Hematopoietic multipotent progenitor cell treated with erythropoietin and hydrocortisone succinate and interleukin-3 and kit ligand, for 8 days (in vitro differentiated cells): ENCODE results near the gene SNX1.
"Not testable (repeated sequence)": the region's sequence is repeated elsewhere in the genome, so short reads cannot be mapped to it uniquely, and the experiment has no call there.

Experiments used
- DNase-seq: peaks from one replicate; pipeline ENCODE4 v3.0.0-alpha.2; 2015

Gene SNX1

DNA sequence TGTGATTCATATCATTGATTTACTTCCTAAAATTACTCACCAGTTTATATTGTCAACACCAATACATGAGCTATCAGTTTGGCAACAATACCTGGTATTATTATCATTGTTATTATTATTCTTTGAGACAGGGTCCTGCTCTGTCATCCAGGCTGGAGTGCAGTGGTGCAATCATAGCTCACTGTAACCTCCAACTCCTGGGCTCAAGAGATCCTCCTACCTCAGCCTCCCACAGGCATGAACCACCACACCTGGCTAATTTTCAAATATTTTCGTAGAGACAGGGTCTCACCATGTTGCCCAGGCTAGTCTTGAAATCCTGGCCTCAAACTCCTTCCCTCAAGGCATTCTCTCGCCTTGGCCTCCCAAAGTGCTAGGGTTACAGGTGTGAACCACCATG is 22.3 kb upstream of the SNX1 start:
- not testable (repeated sequence) for DNase-seq

DNA sequence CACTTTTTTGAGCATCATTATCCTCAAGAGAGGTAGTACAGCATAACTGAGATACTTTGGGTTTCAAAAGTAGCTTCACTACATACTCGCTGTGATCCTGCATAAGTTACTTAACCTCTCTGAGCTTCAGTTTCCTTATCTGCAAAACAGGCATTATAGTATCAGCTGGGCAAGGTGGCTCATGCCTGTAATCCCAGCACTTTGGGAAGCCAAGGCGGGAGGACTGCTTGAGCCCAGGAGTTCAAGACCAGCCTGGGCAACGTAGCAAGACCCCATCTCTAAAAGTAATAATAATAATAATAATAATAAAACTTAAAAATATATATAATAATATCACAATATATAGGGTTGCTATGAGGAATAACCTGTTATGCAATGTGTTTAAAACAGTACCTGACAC is 13.0 kb upstream of the SNX1 start:
- DNase-seq = no peak

DNA sequence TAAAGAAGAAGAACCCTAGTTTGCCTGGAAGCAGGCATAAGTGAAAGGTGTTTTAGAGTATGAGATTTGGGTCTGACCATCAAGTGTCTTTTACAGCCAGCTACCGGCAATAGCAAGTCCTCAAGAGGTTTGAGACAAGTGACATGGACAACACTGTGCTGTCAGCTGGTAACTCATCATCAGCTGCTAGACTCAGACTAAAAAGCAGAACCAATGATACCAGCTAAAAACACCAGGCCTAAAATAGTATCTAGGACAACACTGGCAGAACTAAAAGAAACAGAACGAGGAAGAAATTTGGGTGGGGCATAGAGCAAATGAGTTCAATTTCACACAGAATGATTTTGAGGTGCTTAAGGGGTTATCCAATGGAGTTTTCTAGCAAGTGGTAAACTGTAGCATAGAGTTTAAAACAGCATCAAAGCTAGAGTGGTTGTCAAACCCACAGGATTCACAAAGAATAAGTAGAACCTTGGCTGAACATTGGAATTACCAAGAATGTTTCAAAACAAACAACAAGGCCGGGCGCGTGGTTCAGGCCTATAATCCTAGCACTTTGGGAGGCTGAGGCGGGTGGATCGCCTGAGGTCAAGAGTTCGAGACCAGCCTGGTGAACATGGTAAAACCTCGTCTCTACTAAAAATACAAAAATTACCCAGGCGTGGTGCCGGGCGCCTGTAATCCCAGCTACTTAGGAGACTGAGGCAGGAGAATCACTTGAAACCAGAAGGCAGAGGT is 6.1 kb upstream of the SNX1 start:
- DNase-seq = no peak

DNA sequence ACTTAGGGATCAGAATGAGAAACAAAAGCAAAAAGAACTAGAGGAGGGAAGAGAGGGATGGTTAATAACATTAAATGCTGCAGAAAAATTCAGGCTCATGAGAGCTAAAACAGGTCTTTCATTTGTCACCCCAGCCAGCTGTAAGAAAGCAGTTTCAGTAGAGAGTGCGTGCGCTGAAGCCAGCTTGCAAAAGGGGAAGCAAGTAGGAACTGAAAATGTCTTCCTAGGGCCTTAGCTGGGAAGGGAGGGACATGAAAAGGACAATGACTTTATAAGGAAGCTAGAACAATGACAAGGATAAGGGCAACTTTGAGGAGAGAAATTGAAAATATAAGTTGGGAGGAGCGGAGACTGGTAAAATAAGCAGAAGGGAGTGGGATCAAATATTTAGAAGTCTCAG is 5.3 kb upstream of the SNX1 start:
- no peak for DNase-seq

DNA sequence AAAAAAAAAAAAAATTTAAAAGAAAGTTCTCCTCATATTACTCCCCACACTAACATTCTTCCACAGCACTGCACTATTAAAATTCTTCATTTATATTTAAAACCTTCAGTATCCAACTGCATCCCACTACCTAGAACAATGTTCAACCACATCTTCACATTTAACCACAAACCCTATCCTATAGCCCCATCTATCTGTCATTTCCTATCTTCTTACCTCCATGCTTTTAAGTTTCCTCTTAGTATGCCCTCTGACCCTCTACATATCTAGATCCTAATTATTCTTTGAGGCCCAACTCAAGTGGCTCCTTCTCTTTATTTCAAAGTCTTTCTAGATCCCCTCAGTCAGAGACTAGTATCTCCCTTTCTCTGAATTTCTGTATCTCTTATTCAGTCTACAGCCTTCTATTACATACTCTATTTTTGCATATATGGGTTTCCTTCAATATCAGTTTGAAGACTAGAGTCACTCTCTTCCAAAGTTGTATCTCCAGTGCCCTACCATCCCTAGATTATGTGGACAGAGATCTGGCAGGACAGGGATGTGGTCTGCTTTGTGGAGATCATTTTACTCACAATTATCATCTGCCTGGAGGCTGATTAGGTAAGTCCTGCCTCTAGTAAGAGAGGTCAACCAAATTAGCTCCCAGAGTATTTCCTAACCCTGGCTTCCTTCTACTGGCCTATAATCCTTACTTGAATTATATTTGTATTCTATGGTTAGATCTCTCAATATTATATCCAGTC is 3.5 kb upstream of the SNX1 start:
- DNase-seq = peak; percentile 45

DNA sequence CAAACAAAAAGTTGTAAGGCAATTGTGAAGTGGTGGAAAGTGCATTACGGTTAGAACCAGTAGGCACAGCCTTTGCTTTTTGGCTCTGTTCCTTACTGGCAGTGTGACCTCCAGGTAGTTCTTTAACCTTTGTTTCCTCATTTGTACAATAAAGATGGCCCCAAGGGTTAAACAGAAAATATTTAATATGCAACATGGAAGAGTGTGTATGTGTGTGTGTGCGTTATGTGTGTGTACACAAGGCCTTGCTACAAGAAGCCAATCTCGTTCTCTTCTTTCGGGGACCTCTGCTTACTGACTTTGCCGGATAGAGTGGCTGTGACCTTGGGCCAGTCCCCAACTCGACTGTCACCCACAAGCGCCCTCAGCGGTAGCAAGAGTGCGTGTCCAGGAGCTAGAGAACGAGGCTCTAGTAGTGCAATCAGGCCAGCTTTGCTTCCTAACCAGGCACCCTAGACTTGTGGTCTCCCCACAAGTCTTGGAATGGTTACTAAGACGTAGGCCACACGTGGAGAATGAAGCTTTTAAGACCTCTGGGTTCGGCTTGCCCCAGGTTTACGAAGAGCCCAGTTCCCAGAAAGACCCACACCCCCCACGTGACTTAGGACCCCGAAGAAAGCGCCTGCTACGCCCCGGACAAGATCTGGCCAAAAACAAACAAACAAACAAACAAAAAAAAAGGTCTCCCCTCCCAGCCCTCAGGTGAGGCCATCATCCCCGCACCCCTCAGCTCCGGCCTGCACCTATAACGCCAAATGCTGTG is 2.7 kb upstream of the SNX1 start:
- peak; percentile 80 for DNase-seq

DNA sequence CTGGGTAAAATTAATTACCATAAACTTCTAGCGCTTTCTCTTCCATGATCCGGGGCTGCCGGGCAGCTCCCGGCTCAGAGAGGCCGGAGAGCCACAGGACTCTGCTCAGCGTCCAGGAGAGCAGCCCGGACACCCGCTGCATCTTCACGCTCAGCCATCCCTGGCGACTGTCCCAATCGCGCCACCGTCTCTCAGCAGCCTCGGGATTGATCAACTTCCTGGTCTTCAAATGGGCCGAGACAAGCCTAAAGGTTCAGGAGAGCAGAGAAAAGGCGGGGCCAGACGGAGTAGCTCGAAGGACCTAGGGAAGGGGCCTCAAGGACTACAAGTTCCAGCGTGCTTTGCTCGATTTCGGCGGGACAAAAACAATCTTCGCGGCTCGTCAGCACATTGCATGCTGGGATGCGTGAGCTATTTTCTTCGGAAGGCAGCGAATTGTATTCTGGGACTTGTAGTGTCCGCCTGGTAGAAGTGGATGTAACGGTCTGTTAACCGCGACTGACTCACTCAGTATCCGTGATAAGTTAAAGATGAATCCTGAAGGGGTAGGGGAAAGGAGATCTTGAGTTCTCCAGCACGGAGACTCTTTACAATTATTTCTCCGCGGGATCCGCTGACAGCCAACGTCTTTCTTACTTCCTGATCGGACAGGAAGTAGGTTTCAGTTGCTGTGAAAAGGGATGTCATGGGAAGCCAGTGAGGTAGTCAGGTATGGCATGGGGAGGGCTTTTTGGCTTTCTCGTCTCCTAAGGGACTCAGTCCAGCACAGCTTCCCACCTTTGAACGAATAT is 2.0 kb upstream of the SNX1 start, which contains the start of gene CIAO2A:
Gene CIAO2A (minus strand): TSS at position 212 of the 791 bp plus-strand sequence. CDS start 70 bp downstream, at position 142.
- peak; percentile 100 for DNase-seq

DNA sequence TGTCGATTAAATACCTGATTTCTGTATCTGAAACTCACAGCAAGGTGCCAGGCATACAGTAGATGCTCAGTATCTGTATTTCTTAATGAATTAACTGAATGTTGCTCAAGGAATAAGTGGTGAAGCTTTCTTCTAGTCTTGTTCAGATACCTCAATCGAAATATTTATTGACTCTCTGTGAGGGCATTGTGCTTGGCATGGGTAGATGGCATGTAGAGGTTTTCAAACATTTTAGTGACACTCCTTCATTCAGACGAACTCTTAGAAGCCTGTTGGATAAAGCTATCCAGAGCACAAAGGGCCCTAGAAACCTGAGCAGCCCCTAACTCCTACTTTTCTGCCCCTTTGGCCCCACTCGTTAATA is 369 bp upstream of the SNX1 start:
- DNase-seq = no peak

DNA sequence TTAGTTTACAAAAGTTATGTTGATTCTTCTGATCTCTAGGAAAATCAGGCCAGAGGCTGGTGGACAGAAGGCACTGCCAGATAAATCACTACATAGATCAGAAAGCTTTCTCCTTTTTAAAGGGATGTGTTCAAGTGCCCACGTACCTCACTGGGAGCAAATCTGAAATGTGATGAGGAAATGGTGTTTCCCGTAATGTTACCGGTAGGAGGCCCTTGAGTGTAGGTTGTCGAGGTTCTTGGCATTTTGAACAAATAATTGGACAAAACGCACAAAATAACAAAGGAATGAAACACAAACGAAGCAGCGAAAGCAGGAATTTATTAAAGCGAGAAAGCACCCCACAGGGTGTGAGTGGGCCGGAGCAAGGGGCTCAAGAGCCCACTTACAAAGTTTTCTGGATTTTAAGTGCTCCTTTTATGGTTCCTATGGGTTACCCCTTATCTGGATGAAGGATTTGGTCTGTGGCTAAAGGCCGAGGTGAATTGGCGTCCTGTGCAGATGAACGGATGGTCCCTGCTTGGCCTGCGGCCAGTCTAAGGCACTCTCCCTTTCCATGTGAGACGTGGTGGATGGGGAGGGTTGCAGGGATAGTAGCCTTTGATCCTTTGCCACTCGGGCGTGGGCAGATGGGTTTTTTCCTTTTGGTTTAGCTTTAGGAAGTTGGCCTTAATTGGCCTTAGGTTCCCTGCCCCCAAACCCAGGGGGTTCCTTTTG is 1.0 kb downstream of the SNX1 start:
- peak; percentile 46 for DNase-seq

DNA sequence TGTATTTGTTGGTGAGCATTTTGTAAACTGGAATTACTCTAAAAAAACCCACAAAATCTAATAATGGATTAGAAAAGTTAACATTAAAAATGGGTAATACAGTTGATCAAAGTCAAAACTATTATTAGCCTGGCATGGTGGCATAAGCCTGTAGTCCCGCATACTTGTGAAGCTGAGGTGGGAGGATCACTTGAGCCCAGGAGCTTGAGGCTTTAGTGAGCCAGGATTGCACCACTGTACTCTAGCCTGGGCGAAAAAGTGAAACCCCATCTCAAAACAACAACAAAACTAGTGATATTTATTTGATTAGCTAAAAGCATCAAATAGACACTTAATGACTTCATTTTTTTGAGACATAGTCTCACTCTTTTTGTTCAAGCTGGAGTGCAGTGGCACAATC is 3.6 kb downstream of the SNX1 start:
- DNase-seq = no peak

DNA sequence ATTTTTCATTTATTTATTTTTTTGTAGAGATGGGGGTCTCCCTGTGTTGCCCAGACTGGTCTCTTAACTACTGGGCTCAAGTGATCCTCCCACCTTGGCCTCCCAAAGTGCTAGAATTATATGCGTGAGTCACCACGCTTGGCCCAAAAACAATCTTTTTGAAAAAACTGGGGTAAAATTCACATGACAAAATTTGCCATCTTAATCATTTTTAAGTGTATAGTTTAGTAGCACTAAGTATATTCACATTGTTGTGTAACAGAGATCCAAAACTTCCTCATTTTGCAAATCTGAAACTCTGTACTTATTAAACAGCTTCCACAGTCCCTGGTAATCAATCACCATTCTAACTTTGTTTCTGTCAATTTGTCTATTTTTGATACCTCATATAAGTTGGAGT is 5.2 kb downstream of the SNX1 start:
- DNase-seq = no peak

DNA sequence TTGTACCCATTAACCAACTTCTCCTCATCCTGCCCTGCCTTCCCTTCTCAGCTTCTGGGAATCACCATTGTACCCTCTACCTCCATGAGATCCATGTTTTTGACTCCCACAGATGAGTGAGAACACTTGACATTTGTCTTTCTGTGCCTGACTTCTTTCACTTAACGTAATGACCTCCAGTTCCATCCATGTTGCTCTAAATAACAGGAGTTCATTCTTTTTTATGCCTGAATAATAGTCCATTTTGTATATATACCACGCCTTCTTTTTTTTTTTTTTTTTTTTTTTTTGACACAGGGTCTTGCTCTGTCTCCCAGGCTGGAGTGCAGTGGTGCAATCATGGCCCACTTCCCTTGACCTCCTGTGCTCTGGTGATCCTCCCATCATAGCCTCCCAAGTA is 6.7 kb downstream of the SNX1 start:
- DNase-seq = no peak

DNA sequence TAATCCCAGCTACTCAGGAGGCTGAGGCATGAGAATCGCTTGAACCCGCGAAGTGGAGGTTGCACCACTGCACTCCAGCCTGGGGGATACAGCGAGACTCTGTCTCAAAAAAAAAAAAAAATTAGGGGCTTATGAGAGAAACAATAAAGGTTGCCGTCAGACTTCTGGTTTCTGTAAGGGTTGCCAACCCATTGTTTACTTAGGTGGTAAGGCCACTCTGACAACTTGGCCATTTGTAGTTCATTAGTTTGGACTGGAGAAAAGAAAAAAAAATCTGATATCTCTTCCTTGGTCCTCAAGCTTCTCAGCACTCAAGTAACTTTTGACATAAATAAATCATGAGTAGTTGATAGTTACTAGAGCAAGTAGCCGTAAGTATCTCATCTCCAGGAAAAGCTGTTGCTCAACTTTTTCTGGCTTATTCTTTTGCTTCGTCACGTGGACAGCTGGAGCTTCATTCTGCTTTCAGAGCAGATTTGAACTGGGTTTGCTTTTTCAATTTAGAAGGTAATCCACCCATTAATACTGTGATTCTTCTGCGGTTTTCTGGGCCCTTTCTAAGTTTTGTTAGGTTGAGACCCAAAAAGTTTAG is 9.4 kb downstream of the SNX1 start:
- DNase-seq = no peak

DNA sequence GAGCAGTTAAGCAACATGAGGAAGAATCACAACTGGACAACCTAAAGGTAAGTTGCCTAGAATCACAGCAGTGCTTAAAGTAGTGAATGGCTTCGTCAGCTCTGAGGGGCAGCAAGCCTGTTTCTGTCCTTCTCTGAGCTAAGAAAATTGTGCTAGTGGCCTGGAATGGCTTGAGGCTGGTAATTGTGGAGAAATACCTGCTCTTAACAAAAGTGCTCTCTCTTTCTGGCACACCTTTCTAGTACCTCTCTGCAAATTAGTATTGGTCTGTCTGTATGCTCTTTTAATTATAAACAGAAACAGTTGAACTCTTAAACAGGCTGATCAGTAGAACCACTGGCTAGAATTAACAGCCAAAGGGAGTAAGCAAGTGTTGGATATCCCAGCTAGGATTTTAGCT is 11.6 kb downstream of the SNX1 start:
- DNase-seq = no peak

DNA sequence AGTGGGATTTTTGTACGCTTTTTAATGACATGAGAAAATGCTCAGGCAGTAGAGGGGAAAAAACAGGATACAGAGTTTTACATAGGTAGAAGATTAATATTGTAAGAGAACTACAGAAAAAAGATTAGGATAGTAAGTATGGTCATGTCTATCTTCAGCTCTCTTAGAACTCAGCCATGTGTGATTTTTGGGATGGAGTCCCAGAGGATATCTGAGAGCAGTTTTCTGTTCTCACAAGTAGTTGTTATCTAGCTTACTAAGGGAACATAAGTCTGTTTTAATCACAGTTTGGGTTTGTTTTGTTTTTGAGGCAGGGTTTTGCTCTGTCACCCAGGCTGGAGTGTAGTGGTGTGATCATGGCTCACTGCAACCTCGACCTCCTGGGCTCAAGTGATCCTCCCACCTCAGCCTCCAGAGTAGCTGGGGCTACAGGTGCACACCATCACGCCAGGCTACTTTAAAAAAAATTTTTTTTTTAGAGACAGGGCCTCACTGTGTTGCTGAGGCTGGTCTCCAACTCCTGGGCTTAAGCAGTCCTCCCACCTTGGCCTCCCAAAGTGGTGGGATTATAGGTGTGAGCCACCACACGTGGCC is 14.4 kb downstream of the SNX1 start:
- peak; percentile 27 for DNase-seq

DNA sequence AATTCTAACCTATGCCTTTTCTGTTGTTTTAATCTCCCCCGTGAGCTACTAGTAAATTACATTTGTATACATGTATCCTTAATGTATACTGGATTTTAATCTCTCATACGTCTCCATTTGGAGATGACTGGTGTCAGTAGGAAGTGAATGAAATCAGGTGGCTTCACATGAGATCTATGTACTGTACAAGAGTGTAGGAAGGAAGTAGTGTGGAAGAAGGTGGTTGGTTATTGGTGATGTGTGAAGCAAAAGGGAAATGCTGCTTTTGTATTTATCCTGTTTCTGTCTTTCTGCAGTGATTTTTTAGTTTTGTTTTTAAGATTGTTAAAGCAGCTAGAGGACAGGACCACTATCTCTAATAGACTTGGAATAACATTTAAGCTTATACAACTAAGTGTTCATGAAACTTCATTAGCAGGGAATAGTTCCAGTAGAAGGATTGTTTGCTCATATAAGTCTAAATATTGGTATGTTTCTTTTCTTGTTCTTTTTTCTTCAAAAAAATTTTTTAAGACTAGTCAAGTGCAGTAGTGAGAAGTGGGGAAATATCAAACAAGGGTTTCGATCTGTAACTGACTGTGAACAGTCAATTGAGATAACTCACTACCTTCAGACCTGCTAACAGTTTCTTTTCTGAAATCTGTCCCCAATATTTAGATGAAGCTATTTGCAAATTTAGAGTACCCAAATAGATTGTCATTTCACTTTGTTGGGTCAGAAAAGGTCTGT is 15.3 kb downstream of the SNX1 start:
- no peak for DNase-seq

DNA sequence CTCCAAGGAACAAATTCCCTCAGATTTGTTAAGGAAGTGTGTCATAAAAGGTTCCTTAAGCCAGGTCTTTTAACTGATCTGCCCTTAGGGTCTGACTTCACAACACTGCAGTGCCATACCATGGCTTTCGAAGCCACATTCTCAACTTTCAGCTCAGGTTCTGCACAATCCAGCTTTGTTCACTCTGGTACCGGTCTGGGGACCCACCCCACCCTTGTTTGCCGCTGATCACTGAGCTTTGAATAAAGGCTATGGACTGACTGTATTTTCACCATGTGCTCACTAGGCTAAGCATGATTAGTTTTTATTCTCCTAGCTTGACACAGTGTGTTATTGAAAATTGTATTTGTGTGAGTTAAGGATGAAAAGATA is 15.9 kb downstream of the SNX1 start:
- no peak for DNase-seq

DNA sequence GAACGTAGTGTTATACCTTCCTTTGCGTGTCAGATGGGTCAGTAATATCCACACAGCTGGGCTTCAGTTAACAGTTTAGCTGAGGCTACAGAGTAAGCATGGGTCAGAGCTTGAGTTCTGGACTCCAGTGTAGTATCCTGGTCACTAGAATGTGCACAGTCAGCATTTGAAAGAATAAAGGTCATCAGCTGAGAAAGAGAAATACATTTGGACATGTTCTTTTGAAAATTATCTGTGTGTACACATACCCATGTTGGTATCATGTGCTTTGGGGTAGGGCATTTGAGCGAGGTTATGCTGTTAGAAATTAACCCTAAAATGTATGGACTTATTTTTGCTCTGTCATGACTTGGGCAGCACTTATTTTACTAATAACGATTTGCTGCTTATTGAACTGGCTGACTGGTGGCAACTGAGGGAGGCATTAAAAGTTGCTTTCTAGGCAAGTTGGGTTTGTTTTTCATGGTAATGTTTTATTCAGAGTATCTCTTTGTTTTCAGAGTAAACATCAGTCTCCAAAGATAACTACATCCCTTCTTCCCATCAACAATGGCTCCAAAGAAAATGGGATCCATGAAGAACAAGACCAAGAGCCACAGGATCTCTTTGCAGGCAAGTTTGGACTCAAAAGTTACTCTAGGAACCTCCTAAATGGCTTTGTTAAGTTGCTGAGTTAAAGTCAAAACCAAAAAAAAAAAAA is 16.4 kb downstream of the SNX1 start:
- peak; percentile 41 for DNase-seq

DNA sequence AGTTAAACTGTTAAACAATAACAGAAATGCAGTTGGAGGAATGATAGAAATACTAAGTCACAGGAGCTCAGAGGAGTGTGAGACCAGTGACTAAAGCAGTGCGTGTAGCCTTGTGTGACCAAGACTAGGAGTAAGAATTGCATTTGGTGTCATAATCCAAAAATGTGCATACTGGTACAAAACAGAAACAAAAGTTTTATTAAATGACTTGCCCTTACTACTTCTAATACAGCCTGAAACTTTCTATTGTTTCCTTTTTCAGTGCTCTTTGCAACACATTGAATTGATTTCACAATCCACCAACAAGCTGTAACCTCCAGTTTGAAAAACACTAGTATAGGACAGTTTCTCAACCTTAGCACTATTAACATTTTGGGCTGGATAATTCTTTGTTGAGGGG is 17.1 kb downstream of the SNX1 start:
- no peak for DNase-seq
